ENCODE measurements around the gene SNAPIN.
A peak's percentile ranks its signal among the peaks of the same experiment; 100 is the strongest.

The SNAPIN gene

DNA sequence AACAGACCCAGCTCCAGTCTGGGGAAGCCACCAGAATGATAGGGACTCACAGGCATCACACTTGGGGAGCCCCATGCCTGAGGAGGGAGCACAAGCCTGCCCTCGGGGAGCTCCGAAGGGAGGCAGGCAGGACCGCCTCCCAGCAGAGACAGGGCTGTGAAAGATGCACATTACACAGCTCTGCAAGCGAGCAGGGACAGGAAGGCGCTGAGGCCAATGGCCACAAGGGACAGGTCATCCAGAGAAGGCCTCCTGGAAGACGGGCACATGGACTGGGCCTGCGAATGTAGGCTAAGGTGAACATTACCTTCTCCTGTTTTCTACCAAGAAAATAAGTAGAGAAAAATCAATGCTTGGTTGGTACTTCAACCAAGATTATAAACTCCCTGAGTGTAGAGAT lies 24.2 kb downstream of the SNAPIN start:
- Histone ChIP-seq H2BK120ac (ENCODE audit: low read depth, low read length) (no peak overlapping the region), H2AFZ (ENCODE audit: low read length) (no peak overlapping the region), H3K27ac (replicated peaks; ENCODE audit: low read length) (no peak overlapping the region), H3K4me1 (ENCODE audit: control insufficient read depth in 2 of 2, insufficient read depth in 1 of 2, low read depth in 1 of 2, low read length in 2 of 2) (peaks cover 10 to 11% of the 10 kb centered on the region in 2 donors), H3K23ac (ENCODE audit: low read depth, low read length, poor library complexity) (peak overlapping the region; percentile 76), H3K18ac (ENCODE audit: low read length) (peak overlapping the region; percentile 27), H3K4me3 (ENCODE audit: low read length in 2 of 2) (no peak overlapping the region), H3K9ac (ENCODE audit: low read depth, low read length, poor library complexity) (peak overlapping the region; percentile 63), H3K4ac (ENCODE audit: low read length) (no peak overlapping the region), H3K4me2 (ENCODE audit: insufficient read depth, low read length, poor library complexity, severe bottlenecking) (no peak overlapping the region), H3K36me3 (replicated peaks in 1 of 2; ENCODE audit: control insufficient read depth in 2 of 2, insufficient read depth in 2 of 2, low read length in 2 of 2) (no peaks in the 10 kb centered on the region), H2BK15ac (ENCODE audit: low read length) (no peak overlapping the region), H3K9me3 (replicated peaks in 1 of 2; ENCODE audit: control insufficient read depth in 2 of 2, insufficient read depth in 1 of 2, low read depth in 1 of 2, low read length in 2 of 2) (peaks cover 0 to 2% of the 10 kb centered on the region in 2 donors), H2BK12ac (ENCODE audit: low read length) (no peak overlapping the region), H4K8ac (ENCODE audit: low read depth, low read length) (no peak overlapping the region), H2AK5ac (ENCODE audit: low read depth, low read length) (no peak overlapping the region), H3K14ac (ENCODE audit: low read length) (no peak overlapping the region), H2BK5ac (ENCODE audit: low read length) (no peak overlapping the region), H3K79me1 (ENCODE audit: low read depth, low read length) (peaks cover 4% of the 10 kb centered on the region), H3K27me3 (ENCODE audit: control insufficient read depth in 3 of 3, insufficient read depth in 3 of 3, low read depth in 1 of 3, low read length in 3 of 3) (peaks cover 20 to 87% (median 40%) of the 10 kb centered on the region in 3 experiments), H4K91ac (ENCODE audit: low read depth, low read length, poor library complexity) (no peak overlapping the region)
- no peak for DNase-seq (ENCODE audit: low spot score)
- WGBS, 2 donors (ENCODE audit: extremely low coverage in 2 of 2, insufficient read length in 2 of 2, insufficient replicate concordance in 1 of 2), result no CpG with 5 or more reads among the region's 7 CpGs

DNA sequence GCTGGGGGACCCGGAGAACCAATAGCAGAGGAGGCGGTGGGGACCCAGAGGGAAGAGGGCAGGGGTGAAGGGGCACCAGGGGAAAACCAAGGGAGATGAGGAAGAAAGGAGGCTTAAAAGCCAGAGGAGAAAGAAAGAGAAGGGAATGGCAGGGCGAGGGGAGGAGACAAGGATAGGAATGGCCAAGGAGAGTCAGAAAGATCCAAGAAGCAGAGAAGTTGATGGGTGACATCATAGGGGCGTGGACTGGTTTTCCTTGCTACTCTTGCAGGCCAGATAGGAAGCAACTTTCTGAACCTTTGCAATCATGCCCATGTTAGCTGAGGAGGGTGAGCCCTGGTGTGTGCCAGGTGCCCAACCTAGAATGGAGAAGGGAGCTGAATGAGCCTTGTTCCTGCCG lies 25.4 kb downstream of the SNAPIN start:
- H3K36me3 ChIP-seq (replicated peaks in 1 of 2; ENCODE audit: control insufficient read depth in 2 of 2, insufficient read depth in 2 of 2, low read length in 2 of 2), result no peaks in the 10 kb centered on the region
- no peak overlapping the region for H3K4ac ChIP-seq (ENCODE audit: low read length)
- peaks cover 10 to 80% (median 29%) of the 10 kb centered on the region in 3 experiments for H3K27me3 ChIP-seq (ENCODE audit: control insufficient read depth in 3 of 3, insufficient read depth in 3 of 3, low read depth in 1 of 3, low read length in 3 of 3)
- no peak overlapping the region for H2BK12ac ChIP-seq (ENCODE audit: low read length)
- H3K4me2 ChIP-seq (ENCODE audit: insufficient read depth, low read length, poor library complexity, severe bottlenecking), result no peak overlapping the region
- no peak overlapping the region for H3K9ac ChIP-seq (ENCODE audit: low read depth, low read length, poor library complexity)
- no peak overlapping the region for H4K8ac ChIP-seq (ENCODE audit: low read depth, low read length)
- no peak overlapping the region for H3K14ac ChIP-seq (ENCODE audit: low read length)
- peaks cover 0 to 4% of the 10 kb centered on the region in 2 donors for H3K9me3 ChIP-seq (replicated peaks in 1 of 2; ENCODE audit: control insufficient read depth in 2 of 2, insufficient read depth in 1 of 2, low read depth in 1 of 2, low read length in 2 of 2)
- DNase-seq (ENCODE audit: low spot score), result no peak
- no peak overlapping the region for H3K27ac ChIP-seq (replicated peaks; ENCODE audit: low read length)
- no peak overlapping the region for H2AFZ ChIP-seq (ENCODE audit: low read length)
- no peak overlapping the region for H2AK5ac ChIP-seq (ENCODE audit: low read depth, low read length)
- no peak overlapping the region for H2BK120ac ChIP-seq (ENCODE audit: low read depth, low read length)
- peaks cover 4% of the 10 kb centered on the region for H3K79me1 ChIP-seq (ENCODE audit: low read depth, low read length)
- no CpG with 5 or more reads among the region's 5 CpGs for WGBS, 2 donors (ENCODE audit: extremely low coverage in 2 of 2, insufficient read length in 2 of 2, insufficient replicate concordance in 1 of 2)
- no peak overlapping the region for H4K91ac ChIP-seq (ENCODE audit: low read depth, low read length, poor library complexity)
- no peak overlapping the region for H3K23ac ChIP-seq (ENCODE audit: low read depth, low read length, poor library complexity)
- peaks cover 3 to 4% of the 10 kb centered on the region in 2 donors for H3K4me1 ChIP-seq (ENCODE audit: control insufficient read depth in 2 of 2, insufficient read depth in 1 of 2, low read depth in 1 of 2, low read length in 2 of 2)
- H3K18ac ChIP-seq (ENCODE audit: low read length), result no peak overlapping the region
- no peak overlapping the region for H2BK15ac ChIP-seq (ENCODE audit: low read length)
- H3K4me3 ChIP-seq (ENCODE audit: low read length in 2 of 2), result no peak overlapping the region
- H2BK5ac ChIP-seq (ENCODE audit: low read length), result no peak overlapping the region

DNA sequence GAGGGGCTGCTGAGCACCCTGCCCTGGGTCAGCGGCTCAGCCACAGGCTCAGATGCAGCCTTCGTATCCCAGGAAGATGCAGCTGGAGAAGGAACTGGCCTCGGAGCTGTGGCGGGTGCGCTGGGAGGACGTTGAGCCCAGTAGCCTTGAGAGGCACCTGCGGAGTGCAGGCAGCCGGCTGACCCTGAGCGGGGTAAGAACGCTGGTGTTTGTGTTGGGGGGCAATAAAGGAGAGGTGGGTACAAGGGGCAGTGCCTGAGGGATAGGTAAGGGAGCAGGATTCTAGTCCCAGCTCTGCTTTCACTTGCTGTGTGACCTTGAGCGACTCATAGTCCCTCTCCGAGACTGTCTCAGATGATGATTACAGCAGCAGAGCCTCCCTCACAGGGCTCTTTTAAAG lies 26.4 kb downstream of the SNAPIN start:
- H2BK15ac ChIP-seq (ENCODE audit: low read length), result peak overlapping the region; percentile 95
- H2BK5ac ChIP-seq (ENCODE audit: low read length), result no peak overlapping the region
- no peak overlapping the region for H3K4me3 ChIP-seq (ENCODE audit: low read length in 2 of 2)
- H2AK5ac ChIP-seq (ENCODE audit: low read depth, low read length), result peak overlapping the region; percentile 63
- H3K4ac ChIP-seq (ENCODE audit: low read length), result no peak overlapping the region
- peaks cover 0 to 74% (median 19%) of the 10 kb centered on the region in 3 experiments for H3K27me3 ChIP-seq (ENCODE audit: control insufficient read depth in 3 of 3, insufficient read depth in 3 of 3, low read depth in 1 of 3, low read length in 3 of 3)
- peak overlapping the region; percentile 40 for H3K23ac ChIP-seq (ENCODE audit: low read depth, low read length, poor library complexity)
- no peak overlapping the region for H3K14ac ChIP-seq (ENCODE audit: low read length)
- H2BK120ac ChIP-seq (ENCODE audit: low read depth, low read length), result no peak overlapping the region
- peaks cover 1% of the 10 kb centered on the region for H3K79me1 ChIP-seq (ENCODE audit: low read depth, low read length)
- WGBS, 2 donors (ENCODE audit: extremely low coverage in 2 of 2, insufficient read length in 2 of 2, insufficient replicate concordance in 1 of 2), result no CpG with 5 or more reads among the region's 12 CpGs
- H3K4me2 ChIP-seq (ENCODE audit: insufficient read depth, low read length, poor library complexity, severe bottlenecking), result no peak overlapping the region
- H3K36me3 ChIP-seq (replicated peaks in 1 of 2; ENCODE audit: control insufficient read depth in 2 of 2, insufficient read depth in 2 of 2, low read length in 2 of 2), result no peaks in the 10 kb centered on the region
- H2BK12ac ChIP-seq (ENCODE audit: low read length), result no peak overlapping the region
- H4K91ac ChIP-seq (ENCODE audit: low read depth, low read length, poor library complexity), result no peak overlapping the region
- peaks cover 0 to 2% of the 10 kb centered on the region in 2 donors for H3K9me3 ChIP-seq (replicated peaks in 1 of 2; ENCODE audit: control insufficient read depth in 2 of 2, insufficient read depth in 1 of 2, low read depth in 1 of 2, low read length in 2 of 2)
- peaks cover 0 to 3% of the 10 kb centered on the region in 2 donors for H3K4me1 ChIP-seq (ENCODE audit: control insufficient read depth in 2 of 2, insufficient read depth in 1 of 2, low read depth in 1 of 2, low read length in 2 of 2)
- H2AFZ ChIP-seq (ENCODE audit: low read length), result no peak overlapping the region
- no peak overlapping the region for H3K18ac ChIP-seq (ENCODE audit: low read length)
- no peak overlapping the region for H4K8ac ChIP-seq (ENCODE audit: low read depth, low read length)
- peak overlapping the region; percentile 66 for H3K9ac ChIP-seq (ENCODE audit: low read depth, low read length, poor library complexity)
- no peak overlapping the region for H3K27ac ChIP-seq (replicated peaks; ENCODE audit: low read length)
- no peak for DNase-seq (ENCODE audit: low spot score)

DNA sequence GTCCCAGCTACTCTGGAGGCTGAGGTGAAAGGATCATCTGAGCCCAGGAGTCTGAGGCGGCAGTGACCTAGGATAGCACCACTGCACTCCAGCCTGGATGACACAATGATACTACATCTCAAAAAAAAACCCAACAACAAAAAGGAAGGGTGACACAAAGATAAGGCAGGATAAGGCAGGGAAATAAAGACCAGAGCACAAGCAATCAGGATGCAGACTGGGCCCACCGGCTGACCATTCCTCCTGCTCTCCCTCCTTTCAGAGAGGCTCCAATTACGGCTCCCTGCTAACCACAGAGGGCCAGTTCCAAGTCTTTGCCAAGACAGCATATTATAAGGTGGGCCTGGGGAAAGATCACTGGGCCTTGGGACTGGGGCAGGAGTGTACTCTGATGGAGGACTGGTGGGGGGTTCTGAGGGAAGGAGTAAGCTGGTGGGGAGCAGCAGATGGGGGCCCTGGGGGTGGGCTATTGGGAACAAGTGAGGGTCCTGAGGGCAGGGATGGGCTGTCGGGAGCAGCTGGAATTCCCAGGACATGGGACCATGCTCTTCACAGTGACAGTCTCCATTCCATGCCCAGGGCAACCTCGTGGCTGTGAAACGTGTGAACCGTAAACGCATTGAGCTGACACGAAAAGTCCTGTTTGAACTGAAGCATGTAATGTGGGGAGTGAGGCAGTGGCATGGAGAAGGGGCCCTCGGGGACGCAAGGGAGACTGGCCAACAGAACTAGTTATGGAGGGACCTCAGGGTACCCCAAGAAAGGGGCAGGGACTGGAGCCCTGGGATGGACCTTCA lies 27.2 kb downstream of the SNAPIN start:
- no CpG with 5 or more reads among the region's 11 CpGs for WGBS, 2 donors (ENCODE audit: extremely low coverage in 2 of 2, insufficient read length in 2 of 2, insufficient replicate concordance in 1 of 2)
- no peak overlapping the region for H3K9ac ChIP-seq (ENCODE audit: low read depth, low read length, poor library complexity)
- H3K18ac ChIP-seq (ENCODE audit: low read length), result no peak overlapping the region
- no peak overlapping the region for H2AK5ac ChIP-seq (ENCODE audit: low read depth, low read length)
- no peak overlapping the region for H3K4ac ChIP-seq (ENCODE audit: low read length)
- H3K14ac ChIP-seq (ENCODE audit: low read length), result no peak overlapping the region
- no peak overlapping the region for H4K8ac ChIP-seq (ENCODE audit: low read depth, low read length)
- no peak overlapping the region for H2BK120ac ChIP-seq (ENCODE audit: low read depth, low read length)
- H2AFZ ChIP-seq (ENCODE audit: low read length), result no peak overlapping the region
- no peak overlapping the region for H3K23ac ChIP-seq (ENCODE audit: low read depth, low read length, poor library complexity)
- no peak overlapping the region for H4K91ac ChIP-seq (ENCODE audit: low read depth, low read length, poor library complexity)
- H3K9me3 ChIP-seq (replicated peaks in 1 of 2; ENCODE audit: control insufficient read depth in 2 of 2, insufficient read depth in 1 of 2, low read depth in 1 of 2, low read length in 2 of 2), result peaks cover 0 to 2% of the 10 kb centered on the region in 2 donors
- H2BK15ac ChIP-seq (ENCODE audit: low read length), result no peak overlapping the region
- H2BK12ac ChIP-seq (ENCODE audit: low read length), result no peak overlapping the region
- no peaks in the 10 kb centered on the region for H3K36me3 ChIP-seq (replicated peaks in 1 of 2; ENCODE audit: control insufficient read depth in 2 of 2, insufficient read depth in 2 of 2, low read length in 2 of 2)
- no peak overlapping the region for H2BK5ac ChIP-seq (ENCODE audit: low read length)
- H3K4me3 ChIP-seq (ENCODE audit: low read length in 2 of 2), result no peak overlapping the region
- no peak overlapping the region for H3K27ac ChIP-seq (replicated peaks; ENCODE audit: low read length)
- H3K79me1 ChIP-seq (ENCODE audit: low read depth, low read length), result peaks cover 1% of the 10 kb centered on the region
- no peak overlapping the region for H3K4me2 ChIP-seq (ENCODE audit: insufficient read depth, low read length, poor library complexity, severe bottlenecking)
- H3K4me1 ChIP-seq (ENCODE audit: control insufficient read depth in 2 of 2, insufficient read depth in 1 of 2, low read depth in 1 of 2, low read length in 2 of 2), result peaks cover 0 to 3% of the 10 kb centered on the region in 2 donors
- H3K27me3 ChIP-seq (ENCODE audit: control insufficient read depth in 3 of 3, insufficient read depth in 3 of 3, low read depth in 1 of 3, low read length in 3 of 3), result peaks cover 0 to 65% (median 10%) of the 10 kb centered on the region in 3 experiments
- no peak for DNase-seq (ENCODE audit: low spot score)

Data from neuronal stem cell (in vitro differentiated cells).